Umbilical cord (tissue), 2 donors: Measurements from ENCODE around the gene VPS4A. TPM values are rescaled to one million over a fixed set of nuclear protein-coding genes. Genes with fewer than 3 reads are reported as not detected.
"Not testable (repeated sequence)": the region's sequence is repeated elsewhere in the genome, so short reads cannot be mapped to it uniquely, and the experiment has no call there.

ENCODE experiments used
- DNase-seq: peaks from one replicate; pipeline ENCODE4 v3.0.0-alpha.2; 2015; ENCODE audit warnings: low spot score
- total RNA-seq: library from RNA; depleted of rRNA; stranded (reverse); fragments of >200 nt; gene quantifications from one replicate; pipeline ENCODE4 v1.2.3, GENCODE V29; 2014; ENCODE audit warnings: low replicate concordance; ENCODE audit not compliant: insufficient read depth

Gene VPS4A
- total RNA-seq, 1 donor from 2014 or later = 44.5 TPM

DNA sequence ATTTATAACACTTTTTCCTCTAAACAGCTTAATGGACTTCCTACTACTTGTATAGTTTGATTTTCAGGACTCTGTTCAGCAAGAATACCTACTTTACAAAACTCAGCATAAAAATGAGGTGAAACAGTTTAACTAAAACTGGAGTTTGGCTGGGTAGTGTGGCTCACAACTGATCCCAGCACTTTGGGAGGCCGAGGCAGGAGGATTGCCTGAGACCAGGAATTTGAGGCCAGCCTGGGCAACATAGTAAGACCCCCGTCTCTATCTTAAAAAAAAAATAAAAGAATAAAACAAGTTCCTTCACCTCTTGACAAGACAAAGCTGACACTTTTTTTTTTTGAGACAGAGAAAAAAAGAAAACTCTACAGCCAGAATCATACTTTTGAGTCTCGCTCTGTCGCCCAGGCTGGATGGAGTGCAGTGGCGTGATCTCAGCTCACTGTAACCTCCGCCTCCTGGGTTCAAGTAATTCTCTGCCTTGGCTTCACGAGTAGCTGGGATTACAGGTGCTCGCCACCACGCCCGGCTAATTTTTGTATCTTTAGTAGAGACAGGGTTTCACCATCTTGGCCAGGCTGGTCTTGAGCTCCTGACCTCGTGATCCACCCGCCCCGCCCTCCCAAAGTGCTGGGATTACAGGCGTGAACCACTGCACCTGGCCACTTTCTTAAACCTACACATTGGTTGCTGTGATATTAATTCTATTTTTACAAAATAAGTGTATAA, 16.6 kb downstream of the VPS4A start:
- no peak for DNase-seq

DNA sequence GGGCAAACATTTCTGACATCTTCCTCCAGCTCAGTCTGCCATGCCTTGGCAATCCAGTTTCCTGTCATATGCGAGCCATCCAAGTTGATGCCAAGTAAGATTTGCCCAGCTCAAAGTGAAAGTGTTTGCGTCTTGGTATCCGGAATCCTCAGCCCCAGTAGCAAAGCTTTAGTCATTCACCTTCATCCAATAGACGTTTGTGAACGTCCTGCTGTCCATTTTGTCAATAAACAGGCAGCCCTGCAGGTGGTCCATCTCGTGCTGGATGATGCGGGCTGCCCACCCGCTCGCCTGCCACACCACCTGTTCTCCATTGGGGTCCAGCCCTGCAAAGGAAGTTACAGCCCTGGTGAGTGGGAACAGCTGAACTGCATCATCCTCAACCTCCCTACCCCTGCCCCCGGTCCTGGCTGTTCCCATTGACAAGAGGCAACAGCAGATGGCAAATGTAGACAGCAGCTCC, 17.7 kb downstream of the VPS4A start:
- DNase-seq = no peak

DNA sequence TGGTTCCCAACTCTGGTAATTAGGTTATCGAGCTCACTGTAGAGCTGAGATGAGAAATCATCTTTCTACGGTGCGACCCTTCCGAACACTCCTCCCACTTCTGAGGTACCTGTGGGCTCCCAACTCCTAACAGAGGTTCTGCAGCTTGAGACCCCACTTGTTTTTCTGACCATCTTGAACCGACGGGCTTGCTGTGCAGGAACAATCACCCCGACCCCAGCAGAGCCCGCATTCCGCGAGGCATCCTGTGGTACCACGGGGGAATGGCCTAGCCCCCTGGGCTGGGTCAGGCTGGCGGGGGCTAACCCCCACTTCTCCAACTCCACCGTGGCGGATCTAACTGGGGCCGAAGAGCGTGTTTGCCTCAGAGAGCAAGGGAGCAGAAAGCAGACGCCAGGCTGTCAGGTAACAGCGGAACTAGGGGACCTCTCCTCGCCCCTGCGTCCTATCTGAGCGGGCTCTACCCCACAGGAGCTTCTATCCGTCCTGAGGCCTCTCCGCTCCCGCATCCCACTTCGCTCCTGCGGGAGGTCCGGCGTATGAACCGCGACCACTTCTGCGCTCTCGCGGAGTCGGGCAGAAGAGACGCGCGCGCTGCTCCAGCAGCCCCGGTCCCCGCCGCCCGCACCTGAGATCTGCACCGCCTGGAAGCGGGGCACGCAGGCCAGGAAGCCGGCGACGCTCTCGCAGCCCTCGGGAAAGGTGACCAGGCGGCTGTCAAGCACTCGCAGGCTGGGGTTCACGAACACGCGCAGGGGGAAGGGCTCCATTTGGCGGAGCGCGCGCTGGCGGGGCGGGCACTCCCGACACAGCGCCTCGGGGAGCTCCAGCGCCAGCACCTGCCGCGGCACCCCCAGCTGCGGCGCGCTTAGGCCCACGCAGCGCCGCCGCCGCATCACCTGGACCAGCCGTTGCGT, 18.5 kb downstream of the VPS4A start:
- peak; percentile 8 for DNase-seq

DNA sequence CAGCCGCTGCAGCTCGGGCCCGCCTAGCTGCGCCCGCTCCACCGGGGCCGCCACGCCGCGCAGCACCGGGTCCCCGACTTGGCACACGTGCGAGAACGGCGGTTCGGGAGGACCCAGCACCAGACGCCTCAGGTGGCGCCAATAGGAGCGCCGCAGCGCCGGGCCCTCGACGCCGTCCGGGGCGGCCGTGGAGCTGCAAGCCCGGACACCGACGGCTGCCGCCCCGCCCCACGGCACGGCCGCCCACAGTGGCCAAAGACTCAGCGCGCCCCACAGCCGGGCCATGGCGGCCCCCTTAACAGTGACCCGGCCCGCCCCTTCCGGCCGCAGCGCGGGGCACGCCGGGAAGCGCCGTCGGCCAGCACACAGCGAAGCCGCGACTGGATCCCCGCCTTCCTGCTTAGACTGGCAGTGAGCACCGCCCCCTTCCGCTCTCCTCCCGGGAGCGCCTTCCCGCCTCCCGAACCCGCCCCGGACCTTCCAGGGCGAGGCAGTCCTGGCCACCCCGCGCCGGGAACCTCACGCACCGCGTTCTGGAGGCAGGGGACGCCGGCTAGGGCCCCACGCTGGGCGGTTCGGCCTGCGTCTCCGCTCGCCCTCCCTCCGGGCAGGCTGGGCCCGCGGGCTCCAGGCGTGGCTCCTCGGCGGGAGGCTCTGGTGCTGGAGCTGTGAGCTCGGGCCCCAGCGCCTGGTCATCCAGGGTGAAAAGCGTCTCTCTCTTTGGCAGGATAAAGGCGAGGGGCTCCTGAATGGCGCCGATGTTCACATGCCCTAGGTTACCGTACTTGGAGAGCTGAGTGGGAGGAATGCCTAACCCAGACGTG, 19.3 kb downstream of the VPS4A start, which contains the start of gene PDF:
TSS of gene PDF (minus strand) at position 303 of the 824 bp plus-strand sequence. CDS start at position 285, 18 bp downstream.
- DNase-seq = peak; percentile 98

DNA sequence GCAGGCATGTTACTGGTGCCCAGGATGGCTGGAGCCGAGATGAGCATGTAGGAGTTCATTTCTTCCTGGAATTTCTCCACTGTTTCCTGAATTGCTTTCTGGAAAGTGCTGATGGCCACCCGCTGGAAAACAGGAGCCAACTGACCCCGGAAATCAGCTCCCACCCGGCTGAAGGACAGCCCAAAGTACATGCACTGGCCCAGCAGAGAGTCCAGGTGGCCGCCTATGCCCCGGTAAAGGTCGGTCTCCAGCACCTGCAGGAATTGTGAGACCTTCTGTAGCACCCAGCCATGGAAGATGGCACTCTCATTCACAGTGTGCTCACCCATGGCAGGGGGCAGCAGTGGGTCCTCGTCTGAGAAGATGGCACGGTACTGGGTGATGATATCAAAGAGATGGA, 23.5 kb downstream of the VPS4A start:
- DNase-seq = no peak

DNA sequence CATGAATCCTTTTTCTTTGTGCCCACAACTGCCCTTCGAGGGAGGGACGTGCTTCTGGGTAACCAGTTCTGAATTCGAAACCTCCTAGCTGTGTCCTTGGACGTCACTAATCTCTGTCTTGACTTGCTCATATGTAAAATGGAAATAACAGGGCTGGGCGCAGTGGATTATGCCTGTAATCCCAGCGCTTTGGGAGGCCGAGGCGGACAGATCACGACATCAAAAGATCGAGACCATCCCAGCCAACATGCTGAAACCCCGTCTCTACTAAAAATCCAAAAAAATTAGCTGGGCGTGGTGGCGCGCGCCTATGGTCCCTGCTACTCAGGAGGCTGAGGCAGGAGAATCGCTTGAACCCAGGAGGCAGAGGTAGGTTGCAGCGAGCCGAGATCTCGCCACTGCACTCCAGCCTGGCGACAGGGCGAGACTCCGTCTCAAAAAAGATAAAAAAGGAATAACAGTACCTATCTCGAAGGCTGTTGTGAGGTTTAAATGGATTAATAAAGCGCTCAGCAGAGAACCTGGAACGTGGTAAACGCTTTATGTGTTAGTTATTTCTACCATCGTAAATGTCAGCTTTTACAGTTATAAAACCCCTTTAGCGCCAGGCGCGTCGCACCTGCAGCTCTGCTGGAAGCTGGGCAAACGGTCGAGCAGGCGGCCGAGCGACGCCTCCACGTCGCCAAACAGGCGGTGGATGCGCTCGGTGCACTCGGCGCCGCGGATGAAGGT, 27.6 kb downstream of the VPS4A start:
- DNase-seq = no peak

DNA sequence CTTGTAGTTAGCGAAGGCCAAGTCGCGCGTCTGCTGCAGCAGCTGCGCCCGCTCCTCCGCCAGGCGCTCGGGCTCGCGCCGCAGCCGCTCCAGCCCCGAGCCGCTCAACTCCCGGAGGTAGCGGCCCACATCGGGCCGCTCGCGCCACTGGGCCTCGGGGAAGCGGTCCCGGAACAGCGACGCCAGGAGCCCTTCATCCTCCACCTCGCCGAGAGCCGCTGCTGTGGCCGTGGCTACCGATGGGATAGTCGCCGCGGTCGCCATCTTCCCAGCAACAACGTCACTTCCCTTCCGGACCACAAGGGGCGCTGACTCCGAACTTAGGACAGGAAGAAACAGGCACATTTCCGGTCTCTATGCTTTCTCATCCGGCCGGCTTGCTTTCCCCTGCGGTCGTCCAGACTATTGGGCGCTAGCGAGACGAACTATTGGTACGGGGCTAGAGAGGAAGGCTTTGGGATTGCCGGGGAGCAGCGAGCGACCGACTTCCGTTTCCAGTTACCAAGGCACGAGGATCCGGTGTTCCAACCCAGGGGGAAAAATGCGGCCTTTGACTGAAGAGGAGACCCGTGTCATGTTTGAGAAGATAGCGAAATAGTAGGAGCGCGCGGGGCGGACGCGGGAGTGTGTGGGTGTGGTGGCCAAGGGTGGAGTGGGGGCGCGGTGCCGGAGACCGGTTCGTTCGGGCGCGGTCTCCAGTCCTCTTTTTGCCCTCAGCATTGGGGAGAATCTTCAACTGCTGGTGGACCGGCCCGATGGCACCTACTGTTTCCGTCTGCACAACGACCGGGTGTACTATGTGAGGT, 28.3 kb downstream of the VPS4A start, which contains the start of the genes COG8 and NIP7:
TSS of gene COG8 (minus strand) at position 276 of the 806 bp plus-strand sequence. CDS start at position 264, 12 bp downstream.
TSS of gene NIP7 (plus strand) at position 484 of the 806 bp plus-strand sequence. CDS start at position 542, 58 bp downstream.
- peak; percentile 99 for DNase-seq

DNA sequence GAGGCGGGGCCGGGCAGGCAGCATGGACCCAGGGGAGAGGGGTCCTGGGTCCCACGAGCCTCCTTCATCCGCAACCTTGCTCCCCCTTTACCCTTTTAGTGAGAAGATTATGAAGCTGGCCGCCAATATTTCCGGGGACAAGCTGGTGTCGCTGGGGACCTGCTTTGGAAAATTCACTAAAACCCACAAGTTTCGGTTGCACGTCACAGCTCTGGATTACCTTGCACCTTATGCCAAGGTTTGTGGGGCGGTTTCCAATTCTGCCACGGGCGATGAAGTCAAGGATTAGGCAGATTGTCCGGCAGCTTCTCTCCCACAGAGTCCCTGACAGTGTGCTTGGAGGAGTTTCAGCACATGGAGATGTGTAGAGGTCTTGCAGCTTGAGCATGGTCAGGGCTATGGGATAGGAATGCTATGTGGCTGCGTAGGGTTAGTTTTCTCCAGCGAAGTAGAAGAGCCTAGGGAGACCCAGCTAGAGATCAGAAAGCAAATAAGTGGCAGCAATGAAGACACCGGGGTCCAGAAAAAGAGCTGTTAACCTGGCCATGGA, 29.0 kb downstream of the VPS4A start:
- DNase-seq = no peak

DNA sequence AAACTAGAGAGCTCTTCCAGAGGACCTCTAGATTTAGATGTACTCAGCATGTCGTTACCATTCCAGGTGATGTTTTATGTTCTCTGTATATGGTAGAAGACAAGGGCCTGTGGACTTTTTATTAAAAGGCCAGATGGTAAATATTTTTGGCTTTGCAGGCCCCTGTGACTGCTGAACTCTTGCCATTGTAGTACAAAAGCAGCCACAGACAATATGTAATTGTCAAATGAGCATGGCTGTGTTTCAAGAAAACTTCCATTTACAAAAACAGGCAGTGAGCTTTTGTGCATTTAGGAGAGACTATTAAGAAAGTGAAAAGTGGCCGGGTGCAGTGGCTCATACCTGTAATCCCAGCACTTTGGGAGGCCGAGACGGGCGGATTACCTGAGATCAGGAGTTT, 33.0 kb downstream of the VPS4A start:
- no peak for DNase-seq

DNA sequence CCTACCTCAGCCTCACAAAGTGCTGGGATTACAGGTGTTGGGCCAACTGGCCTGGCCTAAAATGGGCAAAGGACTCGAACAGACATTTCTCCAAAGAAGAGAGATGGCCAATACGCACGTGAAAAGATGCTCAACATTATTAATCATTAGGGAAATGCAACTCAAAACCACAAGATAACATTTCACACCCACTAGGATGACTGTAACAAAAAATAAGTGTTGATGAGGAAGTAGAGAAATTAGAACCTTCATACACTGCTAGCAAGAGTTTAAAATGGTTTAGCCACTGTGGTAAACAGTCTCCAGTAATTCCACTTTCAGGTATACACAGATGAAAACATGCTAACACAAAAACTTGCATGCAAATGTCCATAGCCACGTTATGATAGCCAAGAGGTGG, 34.8 kb downstream of the VPS4A start:
- DNase-seq = no peak

DNA sequence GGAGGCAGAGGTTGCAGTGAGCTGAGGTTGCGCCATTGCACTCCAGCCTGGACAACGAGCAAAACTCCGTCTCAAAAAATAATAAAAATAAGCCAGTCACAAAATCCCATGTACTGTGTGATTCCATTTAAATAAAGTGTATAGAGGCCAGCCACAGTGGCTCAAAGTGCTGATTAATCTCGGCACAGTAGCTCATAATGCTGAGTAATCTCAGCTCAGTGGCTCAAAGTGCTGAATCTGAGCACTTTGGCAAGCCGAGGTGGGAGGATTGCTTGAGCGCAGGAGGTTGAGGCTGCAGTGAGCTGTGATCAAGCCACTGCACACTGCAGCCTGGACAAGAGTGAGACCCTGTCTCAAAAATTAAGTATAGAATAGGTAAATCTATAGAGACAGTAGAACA, 35.5 kb downstream of the VPS4A start:
- no peak for DNase-seq

DNA sequence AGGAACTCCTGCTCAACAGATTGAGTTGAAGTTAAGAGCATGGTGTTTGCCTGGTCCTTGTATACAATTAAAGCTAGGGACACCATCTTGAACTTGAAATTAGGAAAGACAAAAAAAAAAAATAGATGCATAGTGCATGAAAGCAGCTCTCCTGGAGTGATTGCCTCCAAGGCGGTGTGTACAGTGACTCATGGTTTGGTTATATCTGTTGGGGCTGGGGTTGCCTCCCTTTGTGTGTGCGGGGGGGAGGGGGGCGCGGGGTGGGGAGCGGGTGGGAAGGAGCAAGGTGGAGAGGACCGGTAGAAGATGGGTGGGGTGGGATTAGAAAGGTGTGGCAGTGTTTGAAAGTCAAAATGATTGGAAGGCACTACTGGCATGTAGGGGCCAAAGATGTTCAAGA, 37.1 kb downstream of the VPS4A start:
- no peak for DNase-seq

DNA sequence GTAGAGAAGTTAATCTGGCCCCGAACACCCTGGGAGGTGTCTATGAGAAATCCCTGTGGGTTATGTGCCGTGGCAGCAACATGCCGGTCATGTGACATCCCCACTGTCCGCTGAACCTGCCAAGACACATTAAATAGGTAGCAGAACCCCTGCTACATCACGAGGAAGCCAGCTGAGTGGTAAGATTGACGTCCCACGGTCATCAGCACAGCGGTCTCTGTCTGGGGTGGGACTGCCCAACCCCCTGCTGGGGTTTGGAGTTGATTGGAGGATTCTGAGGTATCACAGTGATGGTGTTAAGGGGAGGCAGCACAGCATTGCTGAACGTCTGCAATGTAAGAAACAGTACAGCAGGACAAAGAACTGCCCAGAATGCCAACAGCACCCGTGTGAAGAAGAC, 38.4 kb downstream of the VPS4A start:
- no peak for DNase-seq

DNA sequence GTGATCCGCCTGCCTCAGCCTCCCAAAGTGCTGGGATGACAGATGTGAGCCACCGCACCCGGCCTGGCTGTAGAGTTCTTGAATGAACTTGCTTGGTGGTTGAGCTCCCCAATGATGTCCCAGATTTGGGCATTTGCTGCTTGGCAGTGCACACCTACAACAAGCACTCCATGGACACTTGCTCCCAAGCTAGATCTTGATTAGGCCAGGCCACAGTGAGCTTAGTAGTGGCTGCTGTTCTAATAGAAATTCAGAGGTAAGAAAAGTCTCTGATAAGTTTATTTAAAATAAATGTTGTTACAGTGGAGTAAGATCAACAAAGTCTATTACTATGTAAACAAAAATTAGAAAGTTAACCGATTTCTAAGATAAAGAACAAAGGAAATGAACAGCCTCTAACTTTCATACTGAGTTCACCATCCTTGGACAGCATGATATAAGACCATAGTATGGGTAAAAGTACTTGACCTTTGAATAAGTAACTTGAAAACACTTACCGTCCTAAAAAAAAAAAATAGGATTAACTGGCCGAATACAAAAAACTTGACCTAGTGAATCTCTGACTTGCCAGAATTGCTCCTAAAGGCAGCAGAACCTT, 39.5 kb downstream of the VPS4A start:
- DNase-seq = no peak

DNA sequence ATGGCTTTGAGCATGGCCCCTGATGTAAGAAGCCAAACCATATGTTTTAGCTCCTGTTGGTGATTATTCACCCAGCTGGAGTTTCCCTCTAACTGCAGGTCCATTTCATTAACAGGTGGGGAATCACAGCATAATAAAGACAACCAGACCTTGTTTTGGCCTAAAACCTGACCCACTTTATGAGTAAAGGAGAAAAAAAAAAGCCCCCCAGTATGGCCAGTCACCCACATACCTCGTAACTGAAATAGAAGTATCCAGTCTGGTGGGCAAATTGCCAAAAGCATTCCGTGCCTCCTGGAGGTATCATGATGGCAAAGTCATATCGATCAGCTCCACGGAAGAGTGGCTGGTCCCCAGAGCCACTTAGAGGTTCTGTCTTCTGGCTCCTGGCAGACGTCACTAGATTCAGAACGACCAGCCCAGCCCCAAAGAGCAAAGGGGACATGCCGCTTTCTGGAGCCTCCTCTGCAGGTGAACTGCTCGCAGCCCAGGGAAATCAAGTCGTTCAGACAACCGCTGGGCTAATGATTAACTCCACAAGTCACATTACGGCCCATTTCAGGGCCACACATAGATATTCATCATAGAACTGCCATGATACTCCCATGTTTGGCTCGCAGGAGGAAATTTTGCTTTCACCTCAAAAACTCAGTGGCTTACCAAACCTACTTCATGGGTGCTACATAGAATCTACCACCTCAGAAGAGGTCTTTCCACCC, 40.3 kb downstream of the VPS4A start, which contains the start of gene TMED6:
TSS of gene TMED6 (minus strand) at position 478 of the 719 bp plus-strand sequence. CDS start at position 445, 33 bp downstream.
- no peak for DNase-seq

DNA sequence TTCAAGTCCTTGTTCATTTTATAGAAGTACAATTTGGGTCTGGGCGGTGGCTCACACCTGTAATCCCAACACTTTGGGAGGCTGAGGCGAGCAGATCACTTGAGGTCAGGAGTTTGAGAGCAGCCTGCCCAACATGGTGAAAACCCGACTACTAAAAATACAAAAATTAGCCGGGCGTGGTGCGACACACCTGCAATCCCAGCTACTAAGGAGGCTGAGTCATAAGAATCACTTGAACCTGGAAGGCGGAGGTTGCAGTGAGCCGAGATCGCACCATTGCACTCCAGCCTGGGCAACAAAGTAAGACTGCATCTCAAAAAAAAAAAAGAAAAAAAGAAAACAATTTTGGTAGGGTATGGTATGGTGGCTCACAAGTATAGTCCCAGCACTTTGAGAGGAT, 48.9 kb downstream of the VPS4A start:
- DNase-seq = not testable (repeated sequence)

DNA sequence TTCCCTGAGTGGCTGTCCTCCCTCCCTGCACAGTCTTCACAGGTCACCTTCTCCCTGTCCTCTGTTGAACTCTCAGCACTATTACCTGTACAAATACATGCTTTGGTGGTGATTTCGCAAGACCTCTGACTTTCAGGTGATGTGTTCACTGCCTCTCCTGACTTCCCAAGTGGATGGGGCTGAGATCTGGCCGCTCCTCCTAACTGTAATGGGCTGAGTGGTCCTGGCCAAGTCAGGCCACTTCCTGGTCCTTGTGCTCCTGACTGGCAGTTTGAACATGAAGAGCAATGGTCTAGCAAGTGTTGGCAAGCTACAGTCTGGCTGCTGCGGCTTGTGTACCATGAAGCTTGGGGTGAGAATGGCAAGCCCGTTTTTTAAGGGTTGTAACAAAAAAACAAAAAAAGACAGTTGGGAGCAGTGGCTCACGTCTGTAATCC, 52.1 kb downstream of the VPS4A start:
- no peak for DNase-seq

DNA sequence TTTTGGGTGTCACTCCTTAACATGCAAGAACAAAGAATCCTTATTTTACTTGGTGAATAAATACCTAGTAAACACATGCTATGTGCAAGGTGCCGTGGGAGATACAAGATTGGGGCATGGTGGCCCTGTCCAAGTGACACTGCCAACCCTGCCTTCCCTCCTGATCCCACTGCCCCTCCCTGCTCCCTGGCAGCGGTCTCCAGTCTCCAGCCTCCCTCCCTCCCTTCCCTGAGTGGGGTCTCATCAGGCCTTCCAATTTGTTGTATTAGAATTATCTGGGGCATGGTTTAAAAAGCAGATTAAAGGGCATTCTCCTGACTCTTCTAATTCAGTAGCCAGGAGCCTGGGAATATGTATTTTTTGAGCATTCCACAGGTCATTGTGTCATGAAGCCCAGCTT, 52.9 kb downstream of the VPS4A start:
- no peak for DNase-seq
